SIG-M5 treated with dmso at 0.1 percent for 504 hours (cell line): ENCODE data around the gene U2SURP.
"Not testable (repeated sequence)": the region's sequence is repeated elsewhere in the genome, so short reads cannot be mapped to it uniquely, and the experiment has no call there.

Experiments
- DNase-seq: peaks from one replicate; lab custom pipeline; 2025; ENCODE audit not compliant: unreplicated experiment; lab: John Stamatoyannopoulos, UW

The U2SURP gene

GRCh38 chr3:142976621-142977398 is 24.6 kb upstream of the U2SURP start:
- peak; percentile 27 for DNase-seq

- no peak for DNase-seq
These were observed 24.0 kb upstream of the U2SURP start for GRCh38 chr3:142977399-142977728.

DNA sequence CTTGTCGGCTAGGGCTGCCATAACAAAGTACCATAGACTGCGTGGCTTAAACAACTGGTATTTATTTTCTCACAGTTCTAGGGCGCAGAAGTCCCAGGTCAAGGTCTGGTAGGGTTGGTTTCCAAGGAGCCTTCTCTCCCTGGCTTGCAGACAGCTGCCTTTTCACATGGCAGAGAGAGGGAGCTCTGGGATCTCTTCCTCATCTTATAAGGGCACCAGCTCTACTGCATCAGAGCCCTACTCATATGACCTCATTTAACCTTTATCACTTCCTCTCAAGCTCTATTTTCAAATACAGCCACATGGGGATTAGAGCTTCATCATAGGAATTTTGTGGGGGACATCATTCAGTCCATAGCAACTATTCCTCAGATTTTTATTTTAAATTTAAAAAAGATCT is 20.3 kb upstream of the U2SURP start:
- peak; percentile 48 for DNase-seq

DNA sequence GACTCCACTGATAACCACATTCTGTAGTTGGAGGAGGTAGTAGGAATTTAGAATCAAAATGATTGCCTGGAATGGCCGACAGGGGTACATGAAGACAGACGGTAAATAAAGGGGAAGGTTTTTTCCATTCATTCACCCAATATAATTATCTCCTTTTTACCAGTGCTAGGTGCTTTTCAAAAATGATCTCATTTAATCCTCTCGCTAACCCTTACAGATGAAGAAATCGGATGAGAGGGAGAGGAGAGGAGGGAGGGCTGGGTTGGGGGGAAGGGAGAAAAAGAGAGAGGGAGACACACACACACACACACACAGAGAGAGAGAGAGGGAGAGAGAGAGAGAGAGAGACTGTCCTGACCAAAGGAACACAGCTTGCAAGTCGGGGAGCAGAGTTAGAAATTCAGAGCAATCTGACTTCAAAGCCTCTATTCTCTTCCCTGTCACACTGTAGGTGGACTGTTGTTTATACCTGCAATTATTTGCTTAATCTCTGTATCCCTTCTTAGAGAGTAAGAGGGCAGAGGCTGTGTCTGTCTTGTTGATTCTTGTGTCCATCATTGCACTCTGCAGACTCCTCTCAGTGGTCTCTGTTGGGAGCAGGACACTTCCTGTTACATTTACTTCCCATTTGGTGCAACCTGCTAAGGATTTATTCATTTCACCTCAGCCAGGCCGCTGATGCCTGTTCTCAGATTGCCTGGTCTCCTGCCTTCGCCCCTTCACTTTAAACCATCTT is 19.2 kb upstream of the U2SURP start:
- no peak for DNase-seq

DNA sequence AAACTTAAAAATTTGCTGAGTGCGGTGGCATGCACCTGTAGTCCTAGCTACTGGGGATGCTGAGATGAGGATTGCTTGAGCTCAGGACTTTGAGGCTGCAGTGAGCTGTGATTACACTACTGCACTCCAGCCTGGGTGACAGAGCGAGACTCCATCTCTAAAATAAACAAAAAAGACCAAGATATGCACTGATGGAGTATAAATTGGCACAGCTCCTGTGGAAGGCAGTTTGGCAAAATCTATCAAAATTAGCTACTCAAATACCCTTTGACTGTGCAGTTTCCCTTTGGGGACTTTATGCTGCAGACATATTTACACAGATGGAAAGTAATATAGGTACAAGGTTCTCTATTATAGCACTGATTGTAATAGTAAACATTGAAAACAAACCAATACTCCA is 18.1 kb upstream of the U2SURP start:
- DNase-seq, result no peak

DNA sequence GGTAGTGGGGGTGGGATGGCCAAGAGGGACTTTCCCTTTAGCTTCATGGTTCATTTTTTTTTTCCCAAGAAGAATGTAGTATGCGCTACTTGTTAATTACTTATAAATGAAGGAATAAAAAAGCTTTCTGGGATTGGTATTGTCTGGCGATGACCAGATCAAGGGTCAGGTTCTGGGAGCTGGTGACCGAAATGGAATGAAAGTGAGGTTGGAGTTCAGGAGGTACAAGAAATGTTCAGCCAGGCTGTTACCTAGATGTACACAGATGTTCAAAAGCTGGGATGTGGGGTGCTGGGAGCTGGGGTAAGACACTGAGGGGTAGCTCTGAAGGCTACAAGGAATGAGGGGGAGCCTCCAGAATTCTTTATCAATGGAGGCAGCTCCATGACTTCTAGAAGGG is 17.1 kb upstream of the U2SURP start:
- no peak for DNase-seq

GRCh38 chr3:142987080-142987700 is 14.2 kb upstream of the U2SURP start:
- DNase-seq, result peak; percentile 53

DNA sequence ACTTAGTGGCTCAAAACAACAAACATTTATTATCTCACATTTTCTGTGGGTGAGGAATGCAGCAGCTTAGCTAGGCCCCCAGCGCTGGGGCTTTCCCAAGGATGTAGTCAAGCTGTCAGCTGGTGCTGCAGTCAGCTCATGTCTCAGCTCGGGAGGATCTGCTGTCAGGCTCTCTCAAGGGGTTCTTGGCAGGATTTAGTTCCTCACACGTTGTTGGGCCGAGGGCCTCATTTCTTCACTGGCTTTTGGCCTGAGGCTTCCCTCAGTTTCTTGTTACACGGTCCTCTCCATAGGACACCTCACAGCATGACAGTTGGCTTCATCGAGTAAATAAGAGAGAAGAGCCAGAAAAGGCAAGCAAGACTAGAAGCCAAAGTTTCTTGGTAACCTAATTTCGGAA is 13.7 kb upstream of the U2SURP start:
- no peak for DNase-seq

GRCh38 chr3:142988221-142988620 is 13.1 kb upstream of the U2SURP start:
- DNase-seq, result not testable (repeated sequence)

GRCh38 chr3:142988826-142989225 is 12.5 kb upstream of the U2SURP start:
- DNase-seq, result not testable (repeated sequence)

DNA sequence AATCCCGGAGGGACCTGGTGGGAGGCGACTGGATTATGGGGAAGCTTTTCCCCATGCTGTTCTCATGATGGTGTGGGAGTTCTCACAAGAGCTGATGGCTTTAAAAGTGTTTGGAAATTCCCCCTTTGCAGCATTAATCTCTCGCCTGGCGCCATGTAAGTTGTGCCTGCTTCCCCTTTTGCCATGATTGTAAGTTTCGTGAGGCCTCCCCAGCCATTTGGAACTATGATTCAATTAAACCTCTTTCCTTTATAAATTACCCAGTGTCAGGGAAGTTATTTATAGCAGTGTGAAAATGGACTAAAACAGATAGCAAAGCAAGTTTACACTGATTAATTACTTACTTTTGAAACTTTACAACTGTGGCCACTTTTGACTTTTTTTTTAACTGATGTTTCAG is 10.6 kb upstream of the U2SURP start:
- no peak for DNase-seq

DNA sequence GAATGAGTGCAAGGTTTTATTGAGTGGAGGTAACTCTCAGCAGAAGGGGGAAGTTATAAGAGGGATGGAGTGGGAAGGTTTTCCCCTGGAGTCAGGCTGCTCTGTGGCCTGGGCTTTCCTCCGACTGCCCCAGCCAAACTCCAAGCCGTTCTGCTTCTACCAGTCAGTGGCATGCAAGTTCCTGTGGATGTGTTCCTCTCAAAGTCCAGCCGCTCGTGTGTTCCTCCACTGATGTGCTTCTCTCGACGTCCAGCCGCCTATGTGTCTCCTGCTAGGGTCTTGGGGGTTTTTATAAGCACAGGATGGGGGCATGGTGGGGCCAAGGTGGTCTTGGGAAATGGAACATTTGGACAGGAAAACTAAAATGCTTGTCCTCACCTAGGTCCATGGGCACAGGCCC is 9.0 kb upstream of the U2SURP start:
- DNase-seq, result no peak

DNA sequence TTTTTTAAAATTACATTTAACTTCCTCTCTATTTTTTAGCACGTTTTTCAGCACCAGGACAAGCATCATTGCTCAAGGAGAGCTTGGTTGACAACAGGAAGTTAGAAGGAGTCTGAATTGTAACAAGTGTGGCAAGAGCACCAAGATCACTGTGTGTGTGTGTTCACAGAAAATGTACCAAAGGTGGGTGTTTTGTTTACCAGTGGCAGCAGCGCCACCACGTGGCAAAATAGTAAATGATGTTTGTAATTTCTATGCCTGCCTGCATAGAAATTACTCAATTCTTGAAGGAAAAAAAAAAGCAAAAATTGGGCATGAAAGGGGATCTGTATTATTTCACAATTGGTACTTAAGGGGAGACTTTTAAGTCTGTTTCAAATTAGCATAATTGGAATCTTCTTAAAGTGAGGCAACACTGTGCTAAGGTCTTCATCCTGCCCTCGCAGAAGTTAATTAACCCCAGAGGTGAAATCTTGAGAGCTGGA is 7.4 kb upstream of the U2SURP start:
- peak; percentile 93 for DNase-seq

DNA sequence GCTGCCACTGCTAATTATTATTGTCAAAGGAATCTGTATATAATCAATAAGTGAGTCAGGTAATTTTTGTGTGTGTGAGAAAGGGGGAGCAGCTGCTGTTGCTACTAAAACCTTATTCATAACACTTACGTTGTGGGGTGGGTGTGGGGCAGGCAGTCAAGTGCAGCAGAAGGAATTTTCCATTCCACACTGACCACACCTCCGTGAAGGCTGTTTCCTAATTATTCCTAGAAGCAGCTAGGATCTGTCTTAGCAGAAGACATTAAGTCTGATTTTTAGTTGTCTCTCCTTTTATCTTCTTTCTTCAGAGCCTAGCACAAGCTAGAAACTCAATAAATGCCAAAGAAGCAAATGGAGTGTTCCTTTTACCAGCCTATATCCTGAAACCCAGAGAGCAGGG is 4.0 kb upstream of the U2SURP start:
- DNase-seq, result no peak

- DNase-seq, result no peak
These were observed 2.9 kb upstream of the U2SURP start for GRCh38 chr3:142998439-142998838.

DNA sequence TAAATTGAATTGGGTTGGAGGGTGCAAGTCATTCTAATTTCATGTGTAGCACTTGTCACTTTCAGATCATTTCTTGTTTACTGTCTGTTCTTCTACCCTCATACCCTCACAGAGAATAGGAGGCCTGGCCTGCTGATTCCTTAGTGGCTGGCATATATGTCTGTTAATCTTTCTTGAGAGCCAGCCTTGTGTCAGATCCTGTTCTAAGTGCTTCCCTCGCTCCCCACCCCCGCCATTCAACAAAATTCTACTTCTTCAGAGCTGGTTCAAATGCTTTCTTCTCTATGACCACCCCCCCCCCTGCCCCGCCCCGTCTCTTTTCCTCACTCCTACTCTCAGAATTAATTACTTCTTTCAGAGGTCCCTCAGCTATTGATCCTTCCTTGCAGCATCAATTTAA is 1.5 kb upstream of the U2SURP start:
- no peak for DNase-seq

GRCh38 chr3:143000528-143000927 is 842 bp upstream of the U2SURP start:
- DNase-seq, result no peak

- peak; percentile 96 for DNase-seq
These were observed 369 bp upstream of the U2SURP start for GRCh38 chr3:143001034-143001368.

DNA sequence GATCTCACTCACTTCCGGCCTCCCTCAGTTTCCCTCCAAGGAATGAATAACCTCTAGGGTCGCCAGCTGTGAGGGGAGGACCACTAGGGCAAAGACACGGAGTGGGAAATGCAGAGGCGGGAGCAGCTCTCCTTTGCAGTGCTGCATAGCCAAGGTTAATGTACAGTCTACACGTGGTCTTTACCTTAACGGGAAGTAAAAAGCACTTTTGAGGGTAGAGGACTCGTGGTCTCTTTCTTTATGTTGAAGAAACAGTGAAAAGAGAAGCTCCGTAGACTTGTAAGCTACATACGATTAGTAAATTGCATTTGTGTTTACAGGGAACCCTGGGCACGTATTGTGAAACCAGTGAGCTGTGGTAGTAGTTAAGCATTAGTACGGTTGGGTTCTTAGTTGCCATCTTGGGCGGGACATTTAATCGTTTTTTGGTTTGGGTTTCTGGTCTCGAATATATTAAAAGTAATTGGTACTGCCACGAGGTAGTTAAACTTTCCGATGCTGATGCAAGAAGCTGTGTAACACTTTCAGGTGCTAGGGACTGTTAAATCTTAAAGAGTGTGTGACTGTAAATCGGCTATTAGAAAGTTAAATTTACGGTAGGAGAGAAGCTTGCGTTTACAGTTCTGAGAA is 828 bp downstream of the U2SURP start:
- peak; percentile 80 for DNase-seq

DNA sequence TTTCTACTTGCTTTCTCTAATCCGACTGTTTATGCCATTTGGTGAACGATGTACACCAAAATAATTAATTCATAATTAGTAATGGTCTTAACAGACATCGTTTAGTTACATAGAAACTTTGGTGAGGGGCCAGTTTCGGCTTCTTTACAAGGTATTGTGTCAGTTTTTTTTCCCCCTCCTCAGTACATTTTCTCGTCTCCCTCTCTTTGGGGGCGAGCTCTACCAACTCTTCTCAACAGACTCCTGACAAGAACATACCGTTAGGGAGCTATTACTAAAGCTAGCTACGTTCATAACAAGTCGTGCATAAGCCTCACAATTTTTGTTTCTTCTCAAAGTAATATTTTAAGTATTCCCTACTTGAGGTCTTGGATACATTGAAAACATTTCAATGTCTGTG is 1.4 kb downstream of the U2SURP start:
- DNase-seq, result no peak

DNA sequence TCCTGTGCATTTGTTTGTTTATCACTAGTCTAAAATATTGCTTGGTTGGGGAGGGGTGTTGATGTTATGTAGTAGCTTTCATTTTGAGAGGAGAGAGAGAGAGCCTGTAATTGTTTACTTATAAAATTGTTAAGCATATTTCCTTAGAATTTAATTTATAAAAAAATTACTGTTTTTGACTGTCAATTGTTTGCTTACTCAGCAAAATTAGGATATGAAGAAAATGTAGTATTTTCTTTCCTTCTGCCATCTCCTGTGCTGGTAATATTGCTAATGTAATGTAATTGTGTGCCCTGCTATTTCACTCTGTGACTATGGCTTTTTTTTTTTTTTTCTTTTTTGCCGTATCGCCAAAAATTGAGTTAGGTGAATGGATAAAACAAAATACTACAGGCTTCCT is 3.5 kb downstream of the U2SURP start:
- no peak for DNase-seq

DNA sequence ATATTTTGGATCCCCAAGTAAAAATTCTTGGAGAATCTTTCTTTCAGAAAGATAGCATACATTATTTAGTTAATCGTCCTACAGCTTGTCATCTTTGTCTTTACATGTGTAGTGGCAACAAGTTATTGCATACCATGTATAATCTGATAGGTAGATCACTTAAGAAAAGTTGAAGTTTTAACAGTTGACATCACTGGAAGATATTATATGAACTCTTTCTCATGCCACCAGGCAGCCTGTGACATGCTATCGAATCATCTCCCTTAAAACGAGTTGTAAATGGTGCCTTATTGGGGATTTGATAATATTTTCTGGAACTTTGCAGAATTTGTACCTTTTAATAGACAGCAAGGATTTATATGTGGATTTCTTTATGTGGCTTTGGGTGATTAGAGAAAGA is 8.7 kb downstream of the U2SURP start:
- DNase-seq, result no peak
